ENCODE measurements around the gene SLC20A1.

- TF ChIP-seq POLR2A (IDR thresholded peaks at IDR 0.05) (no peak), POLR2AphosphoS5 (IDR thresholded peaks at IDR 0.05) (no peak)
- TF ChIP-seq, protein P1, sequence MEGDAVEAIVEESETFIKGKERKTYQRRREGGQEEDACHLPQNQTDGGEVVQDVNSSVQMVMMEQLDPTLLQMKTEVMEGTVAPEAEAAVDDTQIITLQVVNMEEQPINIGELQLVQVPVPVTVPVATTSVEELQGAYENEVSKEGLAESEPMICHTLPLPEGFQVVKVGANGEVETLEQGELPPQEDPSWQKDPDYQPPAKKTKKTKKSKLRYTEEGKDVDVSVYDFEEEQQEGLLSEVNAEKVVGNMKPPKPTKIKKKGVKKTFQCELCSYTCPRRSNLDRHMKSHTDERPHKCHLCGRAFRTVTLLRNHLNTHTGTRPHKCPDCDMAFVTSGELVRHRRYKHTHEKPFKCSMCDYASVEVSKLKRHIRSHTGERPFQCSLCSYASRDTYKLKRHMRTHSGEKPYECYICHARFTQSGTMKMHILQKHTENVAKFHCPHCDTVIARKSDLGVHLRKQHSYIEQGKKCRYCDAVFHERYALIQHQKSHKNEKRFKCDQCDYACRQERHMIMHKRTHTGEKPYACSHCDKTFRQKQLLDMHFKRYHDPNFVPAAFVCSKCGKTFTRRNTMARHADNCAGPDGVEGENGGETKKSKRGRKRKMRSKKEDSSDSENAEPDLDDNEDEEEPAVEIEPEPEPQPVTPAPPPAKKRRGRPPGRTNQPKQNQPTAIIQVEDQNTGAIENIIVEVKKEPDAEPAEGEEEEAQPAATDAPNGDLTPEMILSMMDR (IDR thresholded peaks at IDR 0.05), result no peak
These were observed 38.0 kb downstream of the SLC20A1 start for GRCh38 chr2:112683550-112684414.
